Measurements from ENCODE around the gene CDH4. TPM values are rescaled to one million over a fixed set of nuclear protein-coding genes. Genes with fewer than 3 reads are reported as not detected.
A peak's percentile ranks its signal among the peaks of the same experiment; 100 is the strongest.

CDH4 gene
- total RNA-seq, 1 experiment from 2014 or later, result 5.3 TPM

DNA sequence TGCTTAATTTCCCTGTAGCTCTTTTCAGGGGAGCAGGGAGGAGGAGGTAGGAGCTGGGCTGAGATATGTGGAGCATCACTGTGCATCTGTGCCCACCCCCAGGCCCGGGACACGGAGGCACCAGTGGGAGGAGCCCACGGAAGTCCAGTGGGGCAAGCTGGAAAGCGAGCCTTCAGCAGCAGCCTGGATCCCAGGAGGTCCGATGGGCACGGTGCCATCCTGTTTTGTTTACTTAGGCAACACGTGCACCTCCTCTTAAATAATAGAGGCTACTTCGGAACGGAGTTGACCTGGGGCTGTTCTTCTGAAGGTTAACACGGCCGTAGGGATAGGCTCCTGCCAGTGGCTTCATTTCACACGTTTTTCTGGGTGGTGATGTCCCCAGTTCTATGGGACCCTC, 51.6 kb downstream of the CDH4 start (continued):
- TF ChIP-seq, protein P1, sequence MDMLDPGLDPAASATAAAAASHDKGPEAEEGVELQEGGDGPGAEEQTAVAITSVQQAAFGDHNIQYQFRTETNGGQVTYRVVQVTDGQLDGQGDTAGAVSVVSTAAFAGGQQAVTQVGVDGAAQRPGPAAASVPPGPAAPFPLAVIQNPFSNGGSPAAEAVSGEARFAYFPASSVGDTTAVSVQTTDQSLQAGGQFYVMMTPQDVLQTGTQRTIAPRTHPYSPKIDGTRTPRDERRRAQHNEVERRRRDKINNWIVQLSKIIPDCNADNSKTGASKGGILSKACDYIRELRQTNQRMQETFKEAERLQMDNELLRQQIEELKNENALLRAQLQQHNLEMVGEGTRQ (CRISPR knock-in tag; IDR thresholded peaks at IDR 0.05), result no peak
- TF ChIP-seq NFATC4 (CRISPR knock-in tag; IDR thresholded peaks at IDR 0.05) (no peak), CBFB (CRISPR knock-in tag; IDR thresholded peaks at IDR 0.05; ENCODE audit: low read depth) (no peak)

- Mint-ChIP-seq H3K27me3 (ENCODE audit: low read depth) (peaks cover 11% of the 10 kb centered on the region; the same call in 1 of the 2 replicates), H3K27ac (no peak overlapping the region)
- POLR2A ChIA-PET, result no interaction called here
Measured at GRCh38 chr20:61304750-61305149, 52.7 kb downstream of the CDH4 start.

DNA sequence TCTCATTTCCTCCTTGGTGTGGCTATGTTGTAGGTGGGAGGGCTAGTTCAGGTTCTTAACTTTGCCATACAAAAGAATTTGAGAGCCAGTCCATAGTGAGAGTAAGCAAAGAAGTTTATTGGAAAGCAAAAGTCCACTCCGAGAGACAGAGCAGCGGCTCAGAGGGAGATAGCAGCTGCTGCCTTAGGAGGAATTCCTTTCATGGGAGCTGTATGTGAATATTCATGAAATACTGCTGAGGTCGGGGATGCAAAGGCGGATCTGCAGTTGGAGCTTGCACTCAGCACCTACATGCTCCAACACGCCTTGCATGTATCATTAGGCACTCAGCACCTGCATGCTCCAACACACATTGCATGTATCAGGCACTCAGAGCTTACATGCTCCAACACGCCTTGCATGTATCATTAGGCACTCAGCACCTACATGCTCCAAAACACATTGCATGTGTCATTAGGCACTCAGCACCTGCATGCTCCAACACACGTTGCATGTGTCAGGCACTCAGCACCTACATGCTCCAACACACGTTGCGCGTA, 54.9 kb downstream of the CDH4 start:
- ChIA-PET POLR2A (no interaction called here), CTCF (no interaction called here)
- peaks cover 11% of the 10 kb centered on the region; the same call in 1 of the 2 replicates for H3K27me3 Mint-ChIP-seq (ENCODE audit: low read depth)
- H3K9me3 Mint-ChIP-seq, result no peaks in the 10 kb centered on the region; the same call in 1 of the 2 replicates
- no peaks in the 10 kb centered on the region for H3K36me3 Mint-ChIP-seq
- H3K4me3 Mint-ChIP-seq, result no peak overlapping the region
- peaks cover 3% of the 10 kb centered on the region for H3K4me1 Mint-ChIP-seq
- ATAC-seq, result peak; percentile 74
- peak overlapping the region; percentile 24 for H3K27ac Mint-ChIP-seq
- no peak for DNase-seq (ENCODE audit: low spot score)
- TF ChIP-seq E2F4 (CRISPR knock-in tag; IDR thresholded peaks at IDR 0.05; ENCODE audit: borderline replicate concordance, low read depth) (no peak), NFE2L1 (CRISPR knock-in tag; IDR thresholded peaks at IDR 0.05) (no peak), ETV6 (CRISPR knock-in tag; IDR thresholded peaks at IDR 0.05) (no peak), MXD4 (CRISPR knock-in tag; IDR thresholded peaks at IDR 0.05; ENCODE audit: borderline replicate concordance) (no peak), KAT7 (CRISPR knock-in tag; IDR thresholded peaks at IDR 0.05; ENCODE audit: borderline replicate concordance) (no peak), MYBL2 (CRISPR knock-in tag; IDR thresholded peaks at IDR 0.05) (no peak), GRHL2 (CRISPR knock-in tag; IDR thresholded peaks at IDR 0.05; ENCODE audit: insufficient replicate concordance, severe bottlenecking) (no peak), NFYB (CRISPR knock-in tag; conservative IDR thresholded peaks at IDR 0.05; ENCODE audit: low read depth) (no peak), ZNF138 (CRISPR knock-in tag; conservative IDR thresholded peaks at IDR 0.05) (no peak), NR2C2 (CRISPR knock-in tag; IDR thresholded peaks at IDR 0.05) (no peak), CREB1 (CRISPR knock-in tag; IDR thresholded peaks at IDR 0.05) (no peak), NR3C1 (CRISPR knock-in tag; conservative IDR thresholded peaks at IDR 0.05; ENCODE audit: low read depth) (no peak), PRDM15 (CRISPR knock-in tag; IDR thresholded peaks at IDR 0.05) (no peak), E2F1 (CRISPR knock-in tag; IDR thresholded peaks at IDR 0.05) (no peak), ZNF671 (CRISPR knock-in tag; IDR thresholded peaks at IDR 0.05) (no peak), TP53 (CRISPR knock-in tag; IDR thresholded peaks at IDR 0.05) (no peak)

More at GRCh38 chr20:61304750-61305149, 52.7 kb downstream of the CDH4 start:
- CTCF ChIA-PET, result no interaction called here
- Mint-ChIP-seq H3K4me3 (no peak overlapping the region), H3K36me3 (no peaks in the 10 kb centered on the region), H3K9me3 (no peaks in the 10 kb centered on the region), H3K4me1 (peaks cover 8% of the 10 kb centered on the region)
- DNase-seq (ENCODE audit: low spot score) (no peak), ATAC-seq (no peak)
- no peak for TF ChIP-seq NR1H2 (CRISPR knock-in tag; IDR thresholded peaks at IDR 0.05)
- no peak for TF ChIP-seq TEAD4 (CRISPR knock-in tag; IDR thresholded peaks at IDR 0.05)
- TF ChIP-seq, protein P2, sequence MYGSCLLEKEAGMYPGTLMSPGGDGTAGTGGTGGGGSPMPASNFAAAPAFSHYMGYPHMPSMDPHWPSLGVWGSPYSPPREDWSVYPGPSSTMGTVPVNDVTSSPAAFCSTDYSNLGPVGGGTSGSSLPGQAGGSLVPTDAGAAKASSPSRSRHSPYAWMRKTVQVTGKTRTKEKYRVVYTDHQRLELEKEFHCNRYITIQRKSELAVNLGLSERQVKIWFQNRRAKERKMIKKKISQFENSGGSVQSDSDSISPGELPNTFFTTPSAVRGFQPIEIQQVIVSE (CRISPR knock-in tag; IDR thresholded peaks at IDR 0.05; ENCODE audit: borderline replicate concordance), result no peak
- no peak for TF ChIP-seq ZNF121 (CRISPR knock-in tag; IDR thresholded peaks at IDR 0.05)
- TF ChIP-seq IRF1 (CRISPR knock-in tag; IDR thresholded peaks at IDR 0.05), result no peak
- no peak for TF ChIP-seq GTF2I (CRISPR knock-in tag; conservative IDR thresholded peaks at IDR 0.05)
- TF ChIP-seq, protein P3, sequence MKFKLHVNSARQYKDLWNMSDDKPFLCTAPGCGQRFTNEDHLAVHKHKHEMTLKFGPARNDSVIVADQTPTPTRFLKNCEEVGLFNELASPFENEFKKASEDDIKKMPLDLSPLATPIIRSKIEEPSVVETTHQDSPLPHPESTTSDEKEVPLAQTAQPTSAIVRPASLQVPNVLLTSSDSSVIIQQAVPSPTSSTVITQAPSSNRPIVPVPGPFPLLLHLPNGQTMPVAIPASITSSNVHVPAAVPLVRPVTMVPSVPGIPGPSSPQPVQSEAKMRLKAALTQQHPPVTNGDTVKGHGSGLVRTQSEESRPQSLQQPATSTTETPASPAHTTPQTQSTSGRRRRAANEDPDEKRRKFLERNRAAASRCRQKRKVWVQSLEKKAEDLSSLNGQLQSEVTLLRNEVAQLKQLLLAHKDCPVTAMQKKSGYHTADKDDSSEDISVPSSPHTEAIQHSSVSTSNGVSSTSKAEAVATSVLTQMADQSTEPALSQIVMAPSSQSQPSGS (CRISPR knock-in tag; IDR thresholded peaks at IDR 0.05; ENCODE audit: borderline replicate concordance, low read depth), result no peak
